Measurements from ENCODE around the gene CHST12.
"Not testable (repeated sequence)": the region's sequence is repeated elsewhere in the genome, so short reads cannot be mapped to it uniquely, and the experiment has no call there.

CHST12 gene

GRCh38 chr7:2437537-2438148 lies 34.2 kb downstream of the CHST12 start:
- DNase-seq: no peak

DNA sequence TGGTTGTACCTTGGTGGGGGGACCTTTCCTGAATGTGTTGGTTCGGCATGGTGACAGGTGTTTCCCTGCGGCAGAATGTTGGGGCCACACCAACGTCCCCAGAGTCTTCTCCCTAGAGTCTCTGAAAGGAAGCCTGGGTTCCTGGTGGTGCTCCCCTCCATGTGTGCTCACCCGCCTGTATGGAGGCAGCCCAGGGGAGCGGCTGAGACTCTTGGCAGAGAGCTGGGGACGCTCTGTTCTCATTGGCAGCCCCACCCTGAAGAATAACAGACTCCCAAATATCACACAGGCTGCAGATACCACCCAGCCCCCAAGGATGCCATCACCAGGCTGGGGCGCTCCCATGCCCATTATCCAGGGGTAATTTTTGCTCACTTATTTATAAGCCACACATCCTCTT lies 34.8 kb downstream of the CHST12 start:
- no peak for DNase-seq

GRCh38 chr7:2438775-2439174 lies 35.4 kb downstream of the CHST12 start:
- no peak for DNase-seq

GRCh38 chr7:2440608-2441245 lies 37.3 kb downstream of the CHST12 start:
- no peak for DNase-seq

- no peak for DNase-seq
These were observed 38.1 kb downstream of the CHST12 start for GRCh38 chr7:2441430-2442058.

DNA sequence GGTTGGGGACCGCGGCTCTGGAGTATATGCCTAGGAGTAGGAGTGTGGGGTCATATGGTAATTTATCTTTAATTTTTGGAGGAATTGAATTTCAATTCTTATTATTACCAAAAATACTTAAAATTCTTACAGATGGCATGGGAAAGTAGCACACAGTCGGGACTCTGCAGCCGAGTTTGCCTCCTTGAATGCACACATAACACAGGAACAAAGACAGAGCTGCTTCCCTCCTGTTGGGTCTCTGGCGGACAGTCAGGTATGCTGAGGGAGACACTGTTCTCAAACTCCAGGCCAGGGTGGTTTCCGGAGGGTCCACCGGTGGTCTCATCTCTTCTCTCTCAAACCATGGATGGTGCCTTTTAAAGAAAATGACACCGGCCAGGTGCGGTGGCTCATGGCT lies 40.1 kb downstream of the CHST12 start:
- DNase-seq: no peak

DNA sequence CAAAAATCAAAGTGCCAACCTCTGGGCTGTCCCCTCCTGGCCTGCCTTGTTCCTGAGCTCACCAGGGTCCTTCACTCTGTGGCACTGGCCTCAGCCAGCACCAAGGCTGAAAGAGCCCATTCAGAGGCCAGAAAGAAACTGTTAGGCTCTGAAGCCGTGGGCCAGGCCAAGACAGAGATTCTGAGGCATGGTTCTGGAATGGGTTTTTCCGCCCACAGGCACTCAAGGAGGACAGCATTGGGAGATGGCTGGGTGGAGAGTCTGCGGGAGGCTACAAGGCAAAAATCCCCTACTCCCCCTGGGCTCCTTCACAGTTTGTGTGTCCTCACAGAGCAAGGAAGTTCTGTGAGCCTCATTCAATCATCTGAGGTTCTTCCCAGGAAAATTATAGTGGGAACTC lies 41.1 kb downstream of the CHST12 start:
- peak; percentile 58 for DNase-seq

GRCh38 chr7:2445047-2445446 lies 41.6 kb downstream of the CHST12 start:
- no peak for DNase-seq

DNA sequence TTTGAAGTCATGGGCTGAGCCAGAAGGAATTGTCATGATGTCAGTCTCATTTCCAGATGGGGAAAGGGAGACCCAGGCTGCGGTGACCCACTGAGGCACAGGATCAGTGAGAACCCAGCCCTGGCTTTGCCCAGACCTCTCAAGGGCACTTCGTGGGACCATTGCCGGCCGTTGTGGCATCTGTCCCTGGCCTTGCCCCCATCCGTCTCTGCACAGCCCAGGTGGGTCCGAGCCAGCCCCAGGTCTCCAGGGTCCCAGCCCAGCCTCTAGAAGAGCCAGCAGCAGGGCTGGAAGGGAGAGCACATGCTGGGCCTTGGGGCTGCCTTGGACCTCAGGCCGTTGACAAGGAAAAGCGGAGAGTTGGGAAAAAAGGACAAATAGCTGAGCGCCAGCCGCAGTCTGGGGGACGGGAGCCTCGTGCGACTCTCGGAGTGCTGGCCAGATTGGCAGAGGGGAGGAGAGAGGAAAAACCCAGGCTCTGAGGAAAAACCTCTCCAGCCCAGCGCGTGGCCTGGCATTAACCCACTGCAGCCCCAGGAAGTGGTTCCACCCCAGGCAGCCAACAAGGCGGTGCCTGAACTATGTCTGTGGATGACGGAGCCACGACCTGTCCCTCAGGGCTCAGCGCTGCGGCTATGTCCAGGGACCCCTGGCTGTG lies 42.6 kb downstream of the CHST12 start:
- DNase-seq: no peak

- no peak for DNase-seq
These were observed 43.3 kb downstream of the CHST12 start for GRCh38 chr7:2446676-2447075.

GRCh38 chr7:2450198-2451107 lies 47.0 kb downstream of the CHST12 start:
- DNase-seq: no peak

- peak; percentile 59 for DNase-seq
These were observed 48.0 kb downstream of the CHST12 start for GRCh38 chr7:2451171-2452073.

DNA sequence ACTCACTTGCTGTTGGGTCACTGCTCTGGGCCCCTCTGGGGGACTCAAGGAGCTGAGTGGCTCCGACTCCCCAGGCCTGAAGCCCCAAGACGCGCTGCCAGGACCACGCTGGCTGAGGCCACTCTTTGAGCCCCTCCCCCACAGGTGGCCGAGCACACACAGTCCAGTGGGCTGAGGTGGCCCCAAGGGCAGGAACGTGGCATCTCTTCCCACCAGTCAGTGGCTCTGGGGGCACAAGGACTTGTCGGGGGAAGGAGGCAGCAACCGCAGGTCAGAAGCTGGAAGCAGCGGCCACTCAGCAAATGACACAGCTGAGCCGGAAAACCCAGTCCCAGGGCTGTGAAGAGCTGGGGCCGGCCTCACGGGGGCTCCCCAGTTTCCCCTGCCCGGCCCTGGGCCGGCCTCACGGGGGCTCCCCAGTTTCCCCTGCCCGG lies 48.7 kb downstream of the CHST12 start:
- DNase-seq: no peak

- DNase-seq: no peak
These were observed 49.3 kb downstream of the CHST12 start for GRCh38 chr7:2452643-2453270.

- not testable (repeated sequence) for DNase-seq
These were observed 50.4 kb downstream of the CHST12 start for GRCh38 chr7:2453849-2454248.

DNA sequence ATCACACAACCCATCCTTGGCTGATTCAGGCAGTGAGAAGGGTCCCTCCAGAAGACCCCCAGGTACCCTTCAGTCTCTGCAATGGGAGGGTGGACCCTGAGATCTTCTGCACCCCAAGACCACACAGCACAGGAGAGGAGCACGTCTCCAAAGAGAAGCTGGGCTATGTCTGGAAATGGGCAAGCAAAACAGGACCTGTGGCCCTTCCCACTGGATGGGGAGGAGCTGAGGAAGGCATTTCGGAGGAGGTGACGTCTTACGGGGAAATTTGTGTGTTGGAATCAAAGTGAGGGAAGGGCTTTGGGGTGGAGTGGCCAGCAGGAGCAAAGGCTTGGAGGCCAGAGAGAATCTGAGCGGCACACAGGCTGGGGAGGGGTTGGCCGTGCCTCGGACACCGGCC lies 56.3 kb downstream of the CHST12 start:
- no peak for DNase-seq

DNA sequence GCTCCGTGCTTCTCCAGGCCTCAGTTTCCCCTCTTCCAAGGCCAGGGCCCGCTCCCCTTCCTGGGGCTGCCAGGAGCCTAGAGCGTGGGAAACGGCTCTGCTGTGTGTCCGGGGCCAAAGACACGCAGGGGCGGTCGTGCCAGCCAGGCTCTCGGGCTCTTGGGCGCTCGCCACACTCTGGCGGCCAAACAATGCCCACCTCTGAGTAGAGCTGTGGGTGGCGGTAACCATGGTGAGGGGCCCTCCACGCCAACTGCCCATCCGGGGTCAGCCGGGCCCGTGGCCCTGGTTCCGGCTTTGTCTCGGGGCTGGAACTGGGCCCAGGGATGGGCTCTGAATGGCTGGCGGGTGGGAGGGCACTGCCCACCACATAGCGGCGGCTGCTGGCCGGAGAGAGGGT lies 56.8 kb downstream of the CHST12 start:
- no peak for DNase-seq

GRCh38 chr7:2460641-2461040 lies 57.2 kb downstream of the CHST12 start:
- no peak for DNase-seq

DNA sequence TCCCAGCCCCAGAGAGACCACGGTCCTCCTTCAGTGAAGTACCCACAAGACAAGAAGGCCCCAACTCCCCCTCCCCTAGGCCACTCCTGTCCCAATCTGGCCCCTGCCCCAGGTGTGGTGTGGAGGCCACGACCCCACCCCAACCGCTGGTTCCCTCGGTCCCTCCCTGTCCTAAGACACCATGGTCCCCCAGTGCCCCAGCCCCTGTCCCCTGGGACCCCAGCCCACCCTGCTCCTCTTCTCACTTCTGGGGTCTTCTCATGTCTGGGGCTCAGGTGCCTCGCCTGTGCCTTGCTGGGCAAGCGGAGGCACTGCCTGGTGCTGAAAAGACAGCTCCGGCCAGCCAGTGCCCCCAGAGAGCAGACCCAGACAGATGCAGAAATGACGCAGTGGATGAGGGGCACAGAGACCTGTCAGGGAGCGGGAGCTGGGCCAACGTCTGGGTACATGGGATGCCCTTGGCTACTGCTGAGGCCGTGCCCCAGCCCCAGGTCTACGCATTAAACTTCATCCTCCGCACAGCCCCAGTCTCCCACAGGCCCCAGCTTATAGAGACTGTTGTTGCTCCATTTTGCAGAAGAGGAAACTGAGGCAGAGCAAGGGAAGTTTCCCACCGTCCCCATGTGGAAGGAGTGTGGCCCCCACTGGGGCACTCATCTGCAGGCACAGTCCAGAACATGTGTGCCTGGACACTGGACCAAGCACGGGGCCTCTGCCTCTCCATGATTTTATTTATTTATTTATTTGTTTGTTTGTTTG lies 58.0 kb downstream of the CHST12 start:
- no peak for DNase-seq

GRCh38 chr7:2462731-2463130 lies 59.3 kb downstream of the CHST12 start:
- DNase-seq: no peak

DNA sequence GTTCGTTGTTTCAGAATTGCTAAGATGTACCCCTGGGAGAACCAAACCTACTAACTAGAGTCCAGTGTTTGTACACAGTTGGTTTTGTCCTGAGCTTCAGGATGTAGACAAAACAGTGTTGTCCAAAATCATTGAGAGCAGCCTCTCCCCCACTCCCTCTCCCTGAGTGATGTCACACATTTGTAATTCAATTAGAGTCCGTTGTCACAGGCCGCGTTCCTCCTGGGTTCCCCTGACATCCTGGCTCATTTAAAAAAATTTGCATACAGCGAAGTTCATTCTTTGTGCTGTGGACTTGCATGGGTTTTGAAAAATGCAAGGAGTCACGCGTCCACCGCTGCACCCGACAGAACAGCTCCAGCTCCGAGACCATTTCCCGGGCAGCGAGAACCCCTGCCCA lies 62.5 kb downstream of the CHST12 start:
- no peak for DNase-seq
